ENCODE data around the gene PPL.
A peak's percentile ranks its signal among the peaks of the same experiment; 100 is the strongest.

The PPL gene

GRCh38 chr16:4944333-4945281, 7.7 kb upstream of the PPL start:
- TF ChIP-seq CTCF (IDR thresholded peaks at IDR 0.05; ENCODE audit: low read depth, low read length): no peak
- peak; percentile 93 for DNase-seq (ENCODE audit: extremely low read depth, low read depth)

- DNase-seq (ENCODE audit: extremely low read depth, low read depth): no peak
- TF ChIP-seq CTCF (IDR thresholded peaks at IDR 0.05; ENCODE audit: low read depth, low read length): no peak
Observed at GRCh38 chr16:4942481-4942880, 5.5 kb upstream of the PPL start.

- DNase-seq (ENCODE audit: extremely low read depth, low read depth): no peak
- no peak for TF ChIP-seq CTCF (IDR thresholded peaks at IDR 0.05; ENCODE audit: low read depth, low read length)
Observed at GRCh38 chr16:4940719-4941118, 3.8 kb upstream of the PPL start.

- no peak for DNase-seq (ENCODE audit: extremely low read depth, low read depth)
- no peak for TF ChIP-seq CTCF (IDR thresholded peaks at IDR 0.05; ENCODE audit: low read depth, low read length)
Observed at GRCh38 chr16:4938683-4939030, 1.7 kb upstream of the PPL start.

GRCh38 chr16:4937782-4938682, 1.1 kb upstream of the PPL start:
- DNase-seq (ENCODE audit: extremely low read depth, low read depth): no peak
- no peak for TF ChIP-seq CTCF (IDR thresholded peaks at IDR 0.05; ENCODE audit: low read depth, low read length)

- TF ChIP-seq CTCF (IDR thresholded peaks at IDR 0.05; ENCODE audit: low read depth, low read length): peak; percentile 24
Observed at GRCh38 chr16:4936181-4936990, 562 bp downstream of the PPL start.

More at GRCh38 chr16:4936181-4936990, 562 bp downstream of the PPL start:
- no peak for DNase-seq (ENCODE audit: extremely low read depth, low read depth)

Measured in AG09319 (cell line).